ENCODE data around the gene YKT6.

The YKT6 gene

GRCh38 chr7:44247868-44248651, 47.3 kb downstream of the YKT6 start:
- H4K8ac ChIP-seq (ENCODE audit: low read depth, low read length): peak overlapping the region; percentile 43
- no peak overlapping the region for H3K4me2 ChIP-seq (ENCODE audit: insufficient read depth, low read length, poor library complexity, severe bottlenecking)
- WGBS, 2 donors (ENCODE audit: extremely low coverage in 2 of 2, insufficient read length in 2 of 2, insufficient replicate concordance in 1 of 2): no CpG with 5 or more reads among the region's 10 CpGs
- H3K9ac ChIP-seq (ENCODE audit: low read depth, low read length, poor library complexity): no peak overlapping the region
- peaks cover 2% of the 10 kb centered on the region for H3K79me1 ChIP-seq (ENCODE audit: low read depth, low read length)
- no peak overlapping the region for H4K91ac ChIP-seq (ENCODE audit: low read depth, low read length, poor library complexity)
- H3K9me3 ChIP-seq (replicated peaks in 1 of 2; ENCODE audit: control insufficient read depth in 2 of 2, insufficient read depth in 1 of 2, low read depth in 1 of 2, low read length in 2 of 2): peaks cover 0 to 5% of the 10 kb centered on the region in 2 donors
- no peaks in the 10 kb centered on the region for H3K4me1 ChIP-seq (ENCODE audit: control insufficient read depth in 2 of 2, insufficient read depth in 1 of 2, low read depth in 1 of 2, low read length in 2 of 2)
- no peak overlapping the region for H3K27ac ChIP-seq (replicated peaks; ENCODE audit: low read length)
- H2BK120ac ChIP-seq (ENCODE audit: low read depth, low read length): no peak overlapping the region
- no peak for DNase-seq (ENCODE audit: low spot score)
- H3K18ac ChIP-seq (ENCODE audit: low read length): peak overlapping the region; percentile 48
- H2BK15ac ChIP-seq (ENCODE audit: low read length): peak overlapping the region; percentile 17
- peaks cover 0 to 15% (median 0%) of the 10 kb centered on the region in 3 experiments for H3K27me3 ChIP-seq (ENCODE audit: control insufficient read depth in 3 of 3, insufficient read depth in 3 of 3, low read depth in 1 of 3, low read length in 3 of 3)
- peak overlapping the region; percentile 53 for H2BK5ac ChIP-seq (ENCODE audit: low read length)
- no peak overlapping the region for H3K4me3 ChIP-seq (ENCODE audit: low read length in 2 of 2)
- peak overlapping the region; percentile 89 for H3K14ac ChIP-seq (ENCODE audit: low read length)
- H2BK12ac ChIP-seq (ENCODE audit: low read length): peak overlapping the region; percentile 10
- no peak overlapping the region for H3K4ac ChIP-seq (ENCODE audit: low read length)
- H3K23ac ChIP-seq (ENCODE audit: low read depth, low read length, poor library complexity): peak overlapping the region; percentile 65
- H2AK5ac ChIP-seq (ENCODE audit: low read depth, low read length): peak overlapping the region; percentile 56
- no peak overlapping the region for H2AFZ ChIP-seq (ENCODE audit: low read length)
- no peaks in the 10 kb centered on the region for H3K36me3 ChIP-seq (replicated peaks in 1 of 2; ENCODE audit: control insufficient read depth in 2 of 2, insufficient read depth in 2 of 2, low read length in 2 of 2)

- peak overlapping the region; percentile 31 for H3K18ac ChIP-seq (ENCODE audit: low read length)
Measured at GRCh38 chr7:44249639-44250234, 49.0 kb downstream of the YKT6 start.

GRCh38 chr7:44251269-44251668, 50.5 kb downstream of the YKT6 start:
- Histone ChIP-seq H2AFZ (ENCODE audit: low read length) (no peak overlapping the region), H3K4me3 (ENCODE audit: low read length in 2 of 2) (no peak overlapping the region), H3K27me3 (ENCODE audit: control insufficient read depth in 3 of 3, insufficient read depth in 3 of 3, low read depth in 1 of 3, low read length in 3 of 3) (peaks cover 0 to 12% (median 0%) of the 10 kb centered on the region in 3 experiments), H3K79me1 (ENCODE audit: low read depth, low read length) (peaks cover 2% of the 10 kb centered on the region), H3K4ac (ENCODE audit: low read length) (no peak overlapping the region), H2AK5ac (ENCODE audit: low read depth, low read length) (peak overlapping the region; percentile 70), H3K36me3 (replicated peaks in 1 of 2; ENCODE audit: control insufficient read depth in 2 of 2, insufficient read depth in 2 of 2, low read length in 2 of 2) (no peaks in the 10 kb centered on the region), H4K91ac (ENCODE audit: low read depth, low read length, poor library complexity) (no peak overlapping the region), H2BK15ac (ENCODE audit: low read length) (no peak overlapping the region), H2BK120ac (ENCODE audit: low read depth, low read length) (no peak overlapping the region), H2BK12ac (ENCODE audit: low read length) (no peak overlapping the region), H2BK5ac (ENCODE audit: low read length) (no peak overlapping the region), H4K8ac (ENCODE audit: low read depth, low read length) (no peak overlapping the region), H3K23ac (ENCODE audit: low read depth, low read length, poor library complexity) (peak overlapping the region; percentile 1), H3K27ac (replicated peaks; ENCODE audit: low read length) (no peak overlapping the region), H3K9me3 (replicated peaks in 1 of 2; ENCODE audit: control insufficient read depth in 2 of 2, insufficient read depth in 1 of 2, low read depth in 1 of 2, low read length in 2 of 2) (peaks cover 0 to 5% of the 10 kb centered on the region in 2 donors), H3K4me1 (ENCODE audit: control insufficient read depth in 2 of 2, insufficient read depth in 1 of 2, low read depth in 1 of 2, low read length in 2 of 2) (peaks cover 0 to 1% of the 10 kb centered on the region in 2 donors), H3K18ac (ENCODE audit: low read length) (peak overlapping the region; percentile 19), H3K4me2 (ENCODE audit: insufficient read depth, low read length, poor library complexity, severe bottlenecking) (no peak overlapping the region), H3K14ac (ENCODE audit: low read length) (no peak overlapping the region), H3K9ac (ENCODE audit: low read depth, low read length, poor library complexity) (no peak overlapping the region)
- no peak for DNase-seq (ENCODE audit: low spot score)
- no CpG with 5 or more reads among the region's 10 CpGs for WGBS, 2 donors (ENCODE audit: extremely low coverage in 2 of 2, insufficient read length in 2 of 2, insufficient replicate concordance in 1 of 2)

More at GRCh38 chr7:44249639-44250234, 49.0 kb downstream of the YKT6 start:
- Histone ChIP-seq H3K4me1 (ENCODE audit: control insufficient read depth in 2 of 2, insufficient read depth in 1 of 2, low read depth in 1 of 2, low read length in 2 of 2) (no peaks in the 10 kb centered on the region), H2BK5ac (ENCODE audit: low read length) (peak overlapping the region; percentile 59), H3K9me3 (replicated peaks in 1 of 2; ENCODE audit: control insufficient read depth in 2 of 2, insufficient read depth in 1 of 2, low read depth in 1 of 2, low read length in 2 of 2) (peaks cover 0 to 5% of the 10 kb centered on the region in 2 donors), H3K27ac (replicated peaks; ENCODE audit: low read length) (no peak overlapping the region), H2AK5ac (ENCODE audit: low read depth, low read length) (peak overlapping the region; percentile 74), H3K36me3 (replicated peaks in 1 of 2; ENCODE audit: control insufficient read depth in 2 of 2, insufficient read depth in 2 of 2, low read length in 2 of 2) (no peaks in the 10 kb centered on the region), H3K4me3 (ENCODE audit: low read length in 2 of 2) (peak overlapping the region in 1 of 2 donors; percentile 13), H4K91ac (ENCODE audit: low read depth, low read length, poor library complexity) (peak overlapping the region; percentile 53), H2BK120ac (ENCODE audit: low read depth, low read length) (no peak overlapping the region), H3K4me2 (ENCODE audit: insufficient read depth, low read length, poor library complexity, severe bottlenecking) (no peak overlapping the region), H3K27me3 (ENCODE audit: control insufficient read depth in 3 of 3, insufficient read depth in 3 of 3, low read depth in 1 of 3, low read length in 3 of 3) (peaks cover 0 to 12% (median 0%) of the 10 kb centered on the region in 3 experiments), H2AFZ (ENCODE audit: low read length) (no peak overlapping the region), H2BK15ac (ENCODE audit: low read length) (peak overlapping the region; percentile 37), H4K8ac (ENCODE audit: low read depth, low read length) (no peak overlapping the region), H3K14ac (ENCODE audit: low read length) (peak overlapping the region; percentile 23), H2BK12ac (ENCODE audit: low read length) (no peak overlapping the region), H3K79me1 (ENCODE audit: low read depth, low read length) (peaks cover 2% of the 10 kb centered on the region), H3K23ac (ENCODE audit: low read depth, low read length, poor library complexity) (peak overlapping the region; percentile 93), H3K4ac (ENCODE audit: low read length) (no peak overlapping the region), H3K9ac (ENCODE audit: low read depth, low read length, poor library complexity) (peak overlapping the region; percentile 79)
- no peak for DNase-seq (ENCODE audit: low spot score)
- no CpG with 5 or more reads among the region's 15 CpGs for WGBS, 2 donors (ENCODE audit: extremely low coverage in 2 of 2, insufficient read length in 2 of 2, insufficient replicate concordance in 1 of 2)

GRCh38 chr7:44251881-44252280, 51.1 kb downstream of the YKT6 start:
- Histone ChIP-seq H2BK12ac (ENCODE audit: low read length) (no peak overlapping the region), H3K18ac (ENCODE audit: low read length) (no peak overlapping the region), H3K79me1 (ENCODE audit: low read depth, low read length) (peaks cover 2% of the 10 kb centered on the region)

More at GRCh38 chr7:44251881-44252280, 51.1 kb downstream of the YKT6 start:
- no peak overlapping the region for H3K4me3 ChIP-seq (ENCODE audit: low read length in 2 of 2)
- no peak overlapping the region for H3K4me2 ChIP-seq (ENCODE audit: insufficient read depth, low read length, poor library complexity, severe bottlenecking)
- H3K4ac ChIP-seq (ENCODE audit: low read length): no peak overlapping the region
- H3K4me1 ChIP-seq (ENCODE audit: control insufficient read depth in 2 of 2, insufficient read depth in 1 of 2, low read depth in 1 of 2, low read length in 2 of 2): peaks cover 0 to 2% of the 10 kb centered on the region in 2 donors
- DNase-seq (ENCODE audit: low spot score): no peak
- WGBS, 2 donors (ENCODE audit: extremely low coverage in 2 of 2, insufficient read length in 2 of 2, insufficient replicate concordance in 1 of 2): no CpG with 5 or more reads among the region's 12 CpGs
- no peak overlapping the region for H4K8ac ChIP-seq (ENCODE audit: low read depth, low read length)
- peak overlapping the region; percentile 75 for H3K23ac ChIP-seq (ENCODE audit: low read depth, low read length, poor library complexity)
- H3K9ac ChIP-seq (ENCODE audit: low read depth, low read length, poor library complexity): no peak overlapping the region
- H3K36me3 ChIP-seq (replicated peaks in 1 of 2; ENCODE audit: control insufficient read depth in 2 of 2, insufficient read depth in 2 of 2, low read length in 2 of 2): no peaks in the 10 kb centered on the region
- H2BK5ac ChIP-seq (ENCODE audit: low read length): peak overlapping the region; percentile 82
- no peak overlapping the region for H4K91ac ChIP-seq (ENCODE audit: low read depth, low read length, poor library complexity)
- H2AFZ ChIP-seq (ENCODE audit: low read length): no peak overlapping the region
- H3K9me3 ChIP-seq (replicated peaks in 1 of 2; ENCODE audit: control insufficient read depth in 2 of 2, insufficient read depth in 1 of 2, low read depth in 1 of 2, low read length in 2 of 2): peaks cover 0 to 3% of the 10 kb centered on the region in 2 donors
- H3K27me3 ChIP-seq (ENCODE audit: control insufficient read depth in 3 of 3, insufficient read depth in 3 of 3, low read depth in 1 of 3, low read length in 3 of 3): peaks cover 0 to 12% (median 0%) of the 10 kb centered on the region in 3 experiments
- no peak overlapping the region for H3K14ac ChIP-seq (ENCODE audit: low read length)
- peak overlapping the region; percentile 67 for H2BK15ac ChIP-seq (ENCODE audit: low read length)
- no peak overlapping the region for H3K27ac ChIP-seq (replicated peaks; ENCODE audit: low read length)
- peak overlapping the region; percentile 70 for H2AK5ac ChIP-seq (ENCODE audit: low read depth, low read length)
- no peak overlapping the region for H2BK120ac ChIP-seq (ENCODE audit: low read depth, low read length)

Measured in neuronal stem cell (in vitro differentiated cells).